Lower lobe of right lung (tissue), 2 donors: ENCODE data around the gene GIPC3. TPM values are rescaled to one million over a fixed set of nuclear protein-coding genes. Genes with fewer than 3 reads are reported as not detected.
A peak's percentile ranks its signal among the peaks of the same experiment; 100 is the strongest.

Experiments
- ATAC-seq, 2 donors: fragments of 200-7000 bp; cut with Tn5 transposase; one replicate each; pipeline ENCODE4 v1.9.1; 2020 to 2022; ENCODE audit warnings: mild to moderate bottlenecking in 2 of 2, moderate library complexity in 2 of 2
- DNase-seq: peaks from one replicate; pipeline ENCODE4 v3.0.0-alpha.2; 2020
- H3K27ac ChIP-seq: fragments of 200-600 bp; one replicate; pipeline ENCODE4 v1.8.0; 2022
- H3K27me3 ChIP-seq: fragments of 200-600 bp; one replicate; pipeline ENCODE4 v1.8.0; 2022; ENCODE audit warnings: low read depth
- H3K36me3 ChIP-seq: fragments of 200-600 bp; one replicate; pipeline ENCODE4 v1.8.0; 2022; ENCODE audit warnings: mild to moderate bottlenecking
- H3K4me1 ChIP-seq: fragments of 200-600 bp; one replicate; pipeline ENCODE4 v1.8.0; 2022
- H3K4me3 ChIP-seq: fragments of 200-600 bp; one replicate; pipeline ENCODE4 v1.8.0; 2022; ENCODE audit warnings: mild to moderate bottlenecking
- H3K9me3 ChIP-seq: fragments of 200-600 bp; one replicate; pipeline ENCODE4 v1.8.0; 2022
- intact Hi-C: fragments of 100-400 bp; cut with DNase I; formaldehyde crosslinking; loops from one replicate; pipeline ENCODE4 v1.11.0; 2022
- total RNA-seq: library from RNA; stranded (reverse); fragmentation: NEBNext Ultra II Directional; extraction: Animal tissue kit (Norgen Biotek cat#: 25700); gene quantifications from one replicate; pipeline ENCODE4 v1.2.1, GENCODE V29; 2021
- TF ChIP-seq, protein P1 (sequence below): fragments of 200-600 bp; IDR thresholded peaks from one replicate; pipeline ENCODE4 v1.8.0; 2022; ENCODE audit warnings: antibody characterized with exemption, mild to moderate bottlenecking
- donor health status: DM: no; HTN: yes; CAD: no; lungs with severe emphysema.

The GIPC3 gene
- total RNA-seq, 1 donor from 2014 or later: 4.2 TPM

GRCh38 chr19:3537438-3538240, 47.6 kb upstream of the GIPC3 start:
- Histone ChIP-seq H3K27me3 (no peaks in the 10 kb centered on the region), H3K4me1 (no peaks in the 10 kb centered on the region), H3K9me3 (no peaks in the 10 kb centered on the region), H3K36me3 (peaks cover 42% of the 10 kb centered on the region), H3K4me3 (no peak overlapping the region), H3K27ac (no peak overlapping the region)
- intact Hi-C loops: no loop called here
- ATAC-seq (peak in 1 of 2 donors; percentile 4), DNase-seq (no peak)
- TF ChIP-seq, protein P1, sequence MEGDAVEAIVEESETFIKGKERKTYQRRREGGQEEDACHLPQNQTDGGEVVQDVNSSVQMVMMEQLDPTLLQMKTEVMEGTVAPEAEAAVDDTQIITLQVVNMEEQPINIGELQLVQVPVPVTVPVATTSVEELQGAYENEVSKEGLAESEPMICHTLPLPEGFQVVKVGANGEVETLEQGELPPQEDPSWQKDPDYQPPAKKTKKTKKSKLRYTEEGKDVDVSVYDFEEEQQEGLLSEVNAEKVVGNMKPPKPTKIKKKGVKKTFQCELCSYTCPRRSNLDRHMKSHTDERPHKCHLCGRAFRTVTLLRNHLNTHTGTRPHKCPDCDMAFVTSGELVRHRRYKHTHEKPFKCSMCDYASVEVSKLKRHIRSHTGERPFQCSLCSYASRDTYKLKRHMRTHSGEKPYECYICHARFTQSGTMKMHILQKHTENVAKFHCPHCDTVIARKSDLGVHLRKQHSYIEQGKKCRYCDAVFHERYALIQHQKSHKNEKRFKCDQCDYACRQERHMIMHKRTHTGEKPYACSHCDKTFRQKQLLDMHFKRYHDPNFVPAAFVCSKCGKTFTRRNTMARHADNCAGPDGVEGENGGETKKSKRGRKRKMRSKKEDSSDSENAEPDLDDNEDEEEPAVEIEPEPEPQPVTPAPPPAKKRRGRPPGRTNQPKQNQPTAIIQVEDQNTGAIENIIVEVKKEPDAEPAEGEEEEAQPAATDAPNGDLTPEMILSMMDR: no peak

DNA sequence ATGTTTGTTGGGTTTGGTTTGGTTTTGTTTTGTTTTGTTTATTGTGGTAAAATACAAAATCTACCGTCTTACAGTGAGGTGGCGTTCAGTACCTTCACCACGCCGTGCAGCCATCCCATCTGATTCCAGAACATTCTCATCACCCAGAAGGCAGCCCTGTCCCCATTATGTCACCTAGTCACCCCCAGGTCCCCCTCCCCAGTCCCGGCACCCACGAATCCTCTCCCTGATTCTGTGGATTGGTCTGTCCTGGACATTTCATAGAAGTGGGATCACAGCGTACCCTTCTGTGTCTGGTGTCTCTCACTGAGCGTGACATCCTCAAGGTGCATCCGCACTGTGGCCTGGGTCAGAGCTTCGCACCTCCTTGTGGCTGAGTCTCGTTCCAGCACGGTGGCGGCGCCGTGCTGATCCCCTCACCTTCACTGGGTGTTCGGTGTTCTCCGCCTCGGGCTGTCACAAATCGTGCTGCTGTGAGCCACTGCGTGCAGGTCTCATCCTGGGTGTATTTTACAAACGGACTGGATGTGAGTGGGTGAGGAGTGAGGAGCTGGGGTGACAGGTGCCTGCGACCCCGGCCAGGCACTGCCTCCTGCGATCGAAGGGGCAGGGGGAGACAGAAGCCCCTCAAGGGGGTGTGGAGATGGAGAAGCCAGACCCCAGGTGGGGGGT, 46.9 kb upstream of the GIPC3 start:
- Histone ChIP-seq H3K36me3 (peaks cover 38% of the 10 kb centered on the region), H3K4me1 (no peaks in the 10 kb centered on the region), H3K9me3 (no peaks in the 10 kb centered on the region), H3K4me3 (no peak overlapping the region), H3K27me3 (no peaks in the 10 kb centered on the region), H3K27ac (no peak overlapping the region)
- DNase-seq: no peak
- TF ChIP-seq, protein P1: no peak
- no peak for ATAC-seq
- intact Hi-C loops: no loop called here

GRCh38 chr19:3538965-3539755, 46.1 kb upstream of the GIPC3 start, which contains the start of gene TEKTIP1:
TEKTIP1 (plus strand) TSS chr19:3539174; CDS start chr19:3539178, 4 bp downstream.
- TF ChIP-seq, protein P1: no peak
- Histone ChIP-seq H3K4me1 (no peaks in the 10 kb centered on the region), H3K27me3 (no peaks in the 10 kb centered on the region), H3K9me3 (no peaks in the 10 kb centered on the region), H3K27ac (no peak within 1 kb of the TSS), H3K36me3 (peaks cover 38% of the 10 kb centered on the region), H3K4me3 (no peak within 1 kb of the TSS)
- no peak for DNase-seq
- no peak for ATAC-seq
- intact Hi-C loops: no loop called here

DNA sequence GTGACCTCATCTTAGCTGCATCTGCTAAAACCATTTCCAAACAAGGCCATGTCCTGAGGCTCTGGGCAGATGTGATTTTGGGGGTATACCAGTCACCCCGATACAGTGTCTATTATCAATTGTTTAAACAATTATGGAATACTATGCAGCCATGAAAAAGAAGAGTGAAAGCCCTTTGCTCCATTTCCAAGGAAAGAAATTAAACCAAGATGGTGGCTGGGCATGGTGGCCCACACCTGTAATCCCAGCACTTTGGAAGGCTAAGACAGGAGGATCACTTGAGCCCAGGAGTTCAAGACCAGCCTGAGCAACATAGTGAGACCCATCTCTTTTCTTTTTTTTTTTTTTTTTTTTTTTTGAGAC, 45.5 kb upstream of the GIPC3 start:
- H3K4me3 ChIP-seq: no peak overlapping the region
- DNase-seq (no peak), ATAC-seq (no peak)
- H3K36me3 ChIP-seq: peaks cover 37% of the 10 kb centered on the region
- H3K27ac ChIP-seq: no peak overlapping the region
- no peaks in the 10 kb centered on the region for H3K9me3 ChIP-seq
- no peaks in the 10 kb centered on the region for H3K4me1 ChIP-seq
- intact Hi-C loops: no loop called here
- no peaks in the 10 kb centered on the region for H3K27me3 ChIP-seq
- TF ChIP-seq, protein P1: no peak
